HG03175 (cell line): ENCODE results near the gene SCN8A.
"Not testable (repeated sequence)": the region's sequence is repeated elsewhere in the genome, so short reads cannot be mapped to it uniquely, and the experiment has no call there.

Experiments used
- ATAC-seq: cut with Tn5 transposase; IDR thresholded peaks from one replicate; pipeline ENCODE4 v1.9.1; 2021; ENCODE audit warnings: mild to moderate bottlenecking, moderate library complexity; ENCODE audit not compliant: unreplicated experiment

Gene SCN8A

DNA sequence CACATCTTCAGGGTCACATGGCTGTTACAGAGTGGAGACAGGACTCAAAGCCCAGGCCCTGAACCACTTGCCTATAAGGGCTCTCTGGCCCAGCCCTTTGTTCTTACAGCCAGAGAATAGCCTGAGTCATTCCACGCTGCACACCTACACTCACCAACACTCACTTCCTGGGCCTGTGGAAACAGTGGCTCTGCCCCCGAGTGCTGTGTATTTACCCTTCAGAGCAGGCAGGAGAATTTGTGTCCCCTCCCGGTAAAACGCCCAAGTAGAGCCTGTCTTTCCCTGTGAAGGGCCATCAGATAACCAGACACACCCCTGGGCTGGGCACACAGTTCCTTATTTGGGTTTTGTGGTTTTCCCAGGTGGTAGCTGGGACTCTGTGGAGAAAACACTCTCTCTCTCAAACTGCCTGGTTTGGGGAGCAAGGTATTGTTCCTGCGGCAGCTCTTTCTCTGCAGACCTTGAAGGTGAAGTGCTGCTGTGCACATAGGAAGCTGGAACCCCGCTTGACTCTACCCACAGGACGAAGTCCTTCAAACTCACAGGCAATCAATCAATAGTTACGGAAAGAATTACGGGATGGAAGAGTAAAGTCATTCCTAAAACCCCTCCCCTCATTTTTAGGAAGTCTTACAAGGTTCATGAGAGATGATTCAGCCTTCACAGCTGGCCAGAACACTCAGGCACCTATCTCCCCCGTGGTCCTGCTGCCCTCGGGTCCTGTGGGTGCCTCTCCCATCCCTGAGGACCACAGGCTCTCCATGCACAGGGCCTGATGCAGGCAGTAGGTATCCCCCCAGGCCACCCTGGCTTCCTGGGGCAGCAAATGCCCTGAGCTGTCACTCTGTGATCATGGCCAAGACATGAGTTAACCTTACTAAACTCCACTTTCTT, 237.1 kb downstream of the SCN8A start:
- ATAC-seq, result no peak

DNA sequence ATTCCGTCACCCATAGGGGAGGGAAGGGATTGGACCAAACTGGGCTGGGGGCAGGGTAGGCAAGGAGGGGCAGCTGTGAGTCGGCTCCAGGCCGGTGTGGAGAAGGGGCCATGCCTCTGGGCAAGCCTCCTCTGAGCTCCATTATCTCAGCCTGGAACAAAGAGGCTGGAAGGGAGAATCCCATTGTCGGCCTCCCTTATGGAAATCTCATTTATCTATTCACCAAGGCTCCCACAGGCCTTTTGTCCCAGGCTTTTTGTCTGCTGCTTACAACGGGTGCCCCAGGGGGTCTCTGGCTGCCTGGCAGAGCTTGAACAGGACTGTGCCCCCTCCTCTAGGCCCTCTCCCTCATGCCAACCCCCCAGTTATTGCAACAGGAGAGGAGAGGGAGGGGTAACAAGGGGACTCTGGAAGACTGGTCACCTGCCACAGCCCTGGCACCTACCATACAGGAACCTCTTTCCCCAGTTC, 238.0 kb downstream of the SCN8A start:
- ATAC-seq, result no peak

DNA sequence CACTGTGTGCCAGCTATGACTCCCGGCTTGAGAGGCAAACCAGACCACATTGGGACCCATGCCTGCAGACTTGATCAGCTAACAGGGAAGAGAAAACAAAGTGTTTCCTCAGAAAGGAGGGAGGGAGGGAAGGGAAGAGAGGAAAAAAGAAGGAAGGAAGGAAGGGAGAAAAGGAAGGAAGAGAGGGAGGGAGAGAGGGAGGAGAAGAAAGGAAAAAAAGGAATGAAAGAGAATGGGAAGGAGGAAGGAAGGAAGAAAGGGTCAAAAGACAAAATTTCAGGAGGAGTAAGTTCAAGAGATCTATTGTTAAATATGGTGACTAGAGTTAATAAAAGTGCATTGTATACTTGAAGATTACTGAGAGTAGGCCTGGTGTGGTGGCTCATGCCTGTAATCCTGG, 238.6 kb downstream of the SCN8A start:
- no peak for ATAC-seq

DNA sequence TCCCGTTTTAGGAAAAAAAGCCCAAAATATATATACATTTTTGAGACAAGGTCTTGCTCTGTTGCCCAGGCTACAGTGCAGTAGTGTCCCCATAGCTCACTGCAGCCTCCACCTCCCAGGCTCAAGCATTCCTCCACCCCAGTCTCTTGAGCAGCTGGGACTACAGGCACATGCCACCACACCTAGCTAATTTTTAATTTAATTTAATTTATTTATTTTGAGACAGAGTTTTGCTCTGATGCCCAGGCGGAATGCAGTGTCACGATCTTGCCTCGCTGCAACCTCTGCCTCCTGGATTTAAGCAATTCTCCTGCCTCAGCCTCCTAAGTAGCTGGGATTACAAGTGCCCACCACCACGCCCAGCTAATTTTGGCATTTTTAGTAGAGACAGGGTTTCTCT, 240.8 kb downstream of the SCN8A start:
- not testable (repeated sequence) for ATAC-seq

DNA sequence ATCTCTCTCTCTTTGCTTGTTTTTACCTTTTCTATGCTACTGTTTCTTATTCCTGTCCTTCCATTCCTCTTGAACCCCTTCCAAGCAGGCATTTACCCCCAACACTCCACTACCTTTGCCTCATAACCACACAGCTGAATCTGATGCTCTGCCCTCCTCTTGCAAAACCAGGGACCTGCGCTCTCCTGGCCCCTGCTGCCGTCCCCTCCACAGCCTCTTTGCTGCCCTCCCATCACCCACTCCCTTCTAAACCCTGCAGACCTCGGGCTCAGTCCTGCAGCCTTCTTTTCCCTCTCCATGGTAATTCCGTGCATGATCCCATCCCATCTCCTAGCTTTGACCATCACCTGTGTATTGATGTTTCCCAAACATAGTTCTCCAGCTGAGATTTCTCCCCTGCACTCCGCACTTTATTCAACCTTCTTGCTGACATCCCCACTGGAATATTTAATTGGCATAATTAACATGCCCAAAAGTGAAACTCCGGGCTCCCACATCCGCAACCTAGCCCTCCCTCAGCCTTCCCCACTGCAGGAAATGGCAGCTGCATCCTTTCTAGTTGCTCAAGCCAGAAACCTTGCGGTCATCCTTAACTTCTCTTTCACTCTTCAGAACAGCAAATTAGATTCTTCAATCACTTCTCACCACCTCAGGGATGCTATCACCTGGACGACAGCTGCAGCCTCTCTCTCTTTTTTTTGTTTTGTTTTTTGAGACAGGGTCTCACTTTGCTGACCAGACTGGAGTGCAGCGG, 241.5 kb downstream of the SCN8A start:
- ATAC-seq, result no peak

DNA sequence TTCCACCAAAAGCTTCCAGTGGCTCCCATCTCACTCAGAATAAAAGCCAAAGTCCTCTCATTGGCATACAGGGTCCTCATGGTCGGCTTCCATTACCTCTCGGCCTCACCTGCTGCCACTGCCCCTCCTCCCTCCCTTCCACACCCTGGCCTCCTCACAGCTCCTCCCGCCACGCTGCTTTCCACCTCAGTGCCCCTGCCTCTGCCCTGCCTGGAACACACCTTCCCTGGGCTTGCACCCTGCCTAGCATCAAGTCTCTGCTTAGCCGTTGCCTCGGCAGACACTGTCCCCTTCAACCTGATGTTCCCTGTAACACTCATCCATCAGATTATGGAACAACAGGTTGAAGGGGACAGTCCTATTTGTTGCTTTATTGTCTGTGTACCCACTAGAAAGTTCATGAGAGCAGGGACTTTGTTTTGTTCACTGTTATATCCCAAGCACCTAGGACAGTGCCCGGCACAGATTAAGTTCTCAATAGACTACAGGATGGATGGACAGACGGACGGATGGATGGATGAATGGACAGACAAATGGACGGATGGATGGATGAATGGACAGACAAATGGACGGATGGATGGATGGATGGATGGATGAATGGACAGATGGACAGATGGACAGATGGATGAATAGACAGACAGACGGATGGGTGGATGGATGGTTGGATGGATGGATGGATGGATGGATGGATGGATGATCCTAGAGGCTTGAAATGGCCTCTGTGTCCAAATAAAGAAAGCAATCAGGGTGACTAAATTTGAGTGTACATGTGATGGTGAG, 242.6 kb downstream of the SCN8A start:
- ATAC-seq, result no peak

DNA sequence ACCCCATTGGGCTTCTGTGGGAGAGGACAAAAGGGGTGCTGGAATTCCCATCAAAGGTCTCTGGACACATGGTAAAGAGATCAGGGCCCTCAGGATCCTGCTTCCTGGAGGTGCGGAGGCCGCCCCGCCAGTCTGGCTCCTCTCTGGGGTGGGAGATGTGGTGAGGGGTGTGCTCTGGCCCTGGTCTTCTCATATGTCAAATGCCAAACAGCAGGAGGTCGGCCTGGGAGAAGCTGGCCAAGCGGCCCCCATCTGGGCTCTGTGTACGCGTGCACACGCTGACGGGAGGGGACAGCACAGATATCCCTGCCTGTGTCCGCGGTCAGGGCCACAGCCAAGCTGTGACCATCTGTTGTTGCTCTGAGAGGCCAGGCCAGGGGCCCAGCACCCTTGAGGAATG, 243.4 kb downstream of the SCN8A start:
- no peak for ATAC-seq

DNA sequence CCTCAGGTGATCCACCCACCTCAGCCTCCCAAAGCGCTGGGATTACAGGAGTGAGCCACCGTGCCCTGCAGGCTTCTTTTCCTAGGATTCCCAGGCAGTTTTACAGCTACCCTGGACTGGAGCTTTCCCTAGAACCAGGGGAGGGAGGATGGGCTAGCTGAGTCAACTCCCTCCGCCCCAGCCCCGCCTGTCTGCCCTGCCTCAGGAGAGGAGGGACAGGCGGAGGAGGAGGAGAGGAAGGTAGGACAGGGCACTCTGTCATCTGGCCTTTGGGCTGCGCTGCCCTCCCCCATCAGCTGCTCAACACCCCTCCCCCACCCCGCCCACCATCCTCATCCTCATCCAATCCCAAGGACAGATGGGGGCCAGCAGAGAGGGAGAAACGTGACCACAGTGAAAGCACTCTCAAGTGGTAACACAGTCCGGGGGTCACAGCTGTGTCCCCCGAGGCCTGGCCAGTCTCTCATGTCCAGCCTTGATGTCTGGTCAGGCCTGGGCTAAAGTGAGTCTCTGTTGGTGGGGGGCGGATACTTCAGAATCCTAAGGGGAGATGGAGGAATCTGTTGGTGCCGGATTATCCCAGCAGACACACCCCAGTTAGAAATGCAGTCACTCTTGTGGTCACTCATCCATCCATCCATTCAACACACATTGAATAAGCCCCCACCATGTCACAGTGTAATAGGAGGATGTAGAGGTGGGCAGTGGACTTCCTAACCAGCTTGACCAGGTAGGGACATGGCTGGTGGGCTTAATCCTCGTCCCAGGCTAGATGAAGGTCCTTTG, 245.2 kb downstream of the SCN8A start:
- ATAC-seq, result no peak

DNA sequence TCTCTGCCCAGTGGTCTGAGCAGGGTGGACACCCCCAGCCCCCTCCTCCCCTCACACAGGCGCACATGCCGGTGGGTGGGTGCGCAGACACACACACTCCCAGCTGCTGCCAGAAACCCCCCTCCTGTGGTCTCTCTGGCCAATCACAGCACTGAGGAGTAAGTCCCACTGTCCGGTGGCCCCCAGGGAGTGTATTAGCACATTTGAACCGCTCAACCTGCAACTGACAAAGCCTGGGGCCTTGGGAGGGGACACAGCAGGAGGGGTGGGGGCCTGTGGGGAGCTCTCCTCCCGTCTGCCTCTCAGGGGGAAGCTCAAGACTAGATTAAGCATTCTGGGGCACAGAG, 245.8 kb downstream of the SCN8A start:
- ATAC-seq, result no peak

DNA sequence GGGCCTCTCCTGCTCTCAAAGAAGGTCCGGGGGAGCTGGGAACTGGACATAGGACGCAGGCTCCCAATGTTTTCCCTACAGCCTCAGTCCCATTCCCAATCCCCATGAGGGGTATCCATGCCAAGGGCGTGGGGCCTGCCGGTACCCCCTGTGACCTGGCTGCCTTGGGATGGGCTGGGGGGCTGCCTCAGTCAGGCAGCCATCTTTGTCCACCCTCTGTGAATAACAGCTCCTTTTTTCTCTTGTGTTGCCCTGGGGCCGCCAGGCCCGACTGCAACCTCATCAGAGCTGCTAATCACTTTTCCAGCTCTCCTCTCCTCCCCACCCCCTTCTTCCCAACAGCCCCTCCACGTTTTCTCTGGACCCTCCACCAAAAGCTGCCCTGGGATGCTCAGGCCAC, 246.3 kb downstream of the SCN8A start:
- no peak for ATAC-seq

DNA sequence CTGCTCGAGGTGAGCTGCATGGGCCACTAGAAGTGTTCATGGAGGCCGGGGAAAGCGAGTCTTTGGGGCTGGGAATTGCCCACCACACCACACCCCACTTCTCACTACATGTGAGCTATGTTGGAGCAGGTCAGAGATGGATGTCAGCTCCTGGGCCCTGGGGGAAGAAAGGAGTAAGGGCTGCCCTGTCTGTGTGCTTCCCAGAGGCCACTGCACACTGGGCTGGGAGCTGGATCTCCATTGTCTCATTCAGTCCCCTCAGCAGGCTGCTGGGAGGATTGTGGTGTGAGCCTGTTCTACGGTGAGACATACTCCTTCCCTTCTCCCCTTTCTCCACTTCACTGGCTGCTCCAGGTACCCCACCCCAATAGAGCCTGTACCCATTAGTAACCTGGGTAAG, 247.0 kb downstream of the SCN8A start:
- ATAC-seq, result no peak

DNA sequence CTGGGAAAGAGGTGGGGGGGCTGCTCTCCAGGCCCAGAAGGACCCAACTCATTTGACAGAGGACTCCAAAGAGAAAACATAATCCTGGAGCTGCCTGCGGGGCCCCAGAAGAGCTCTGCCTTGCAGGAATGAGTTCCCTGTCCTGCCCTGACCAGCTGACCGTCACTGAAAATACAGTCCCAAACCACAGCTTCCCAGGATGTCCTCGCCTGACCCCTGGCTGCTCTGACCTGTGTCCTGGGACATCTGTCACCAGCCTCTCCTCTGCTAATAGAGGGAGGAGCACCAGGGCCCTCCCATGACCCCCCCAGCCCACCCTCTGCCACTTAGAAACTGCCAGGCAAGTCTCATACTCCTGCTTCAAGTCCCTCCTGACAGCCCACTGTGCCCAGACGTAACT, 247.7 kb downstream of the SCN8A start:
- ATAC-seq, result no peak

DNA sequence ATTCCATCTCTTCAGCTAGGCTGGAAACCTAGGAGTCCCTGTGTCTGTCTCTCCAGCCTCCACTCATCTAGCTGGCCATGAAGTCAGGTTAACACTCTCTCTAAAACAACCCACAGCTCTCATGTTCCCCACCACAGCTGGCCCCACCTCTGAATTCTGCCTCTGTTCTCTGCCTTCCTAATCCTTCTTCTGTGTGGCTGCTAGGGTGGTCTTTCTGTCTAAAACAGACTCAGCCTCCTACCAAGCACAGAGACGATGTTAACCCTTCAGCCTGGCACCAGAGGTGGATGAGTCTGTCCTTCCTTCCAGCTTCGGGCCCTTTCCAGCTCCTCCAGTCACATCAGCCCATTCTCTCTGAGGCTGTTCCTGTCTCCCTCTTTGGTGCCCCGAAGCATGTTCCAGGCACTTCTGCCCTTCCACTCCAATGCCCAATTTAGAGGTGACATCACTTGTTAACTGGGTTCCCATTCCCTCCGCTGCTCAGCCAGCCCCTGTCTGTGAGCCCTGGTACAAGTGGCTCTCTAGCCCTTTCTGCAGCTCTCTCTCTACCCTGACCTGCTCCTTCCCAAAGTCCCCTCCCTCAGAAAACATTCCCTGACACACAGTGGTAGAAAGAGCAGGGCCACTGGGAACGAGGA, 248.4 kb downstream of the SCN8A start:
- no peak for ATAC-seq

DNA sequence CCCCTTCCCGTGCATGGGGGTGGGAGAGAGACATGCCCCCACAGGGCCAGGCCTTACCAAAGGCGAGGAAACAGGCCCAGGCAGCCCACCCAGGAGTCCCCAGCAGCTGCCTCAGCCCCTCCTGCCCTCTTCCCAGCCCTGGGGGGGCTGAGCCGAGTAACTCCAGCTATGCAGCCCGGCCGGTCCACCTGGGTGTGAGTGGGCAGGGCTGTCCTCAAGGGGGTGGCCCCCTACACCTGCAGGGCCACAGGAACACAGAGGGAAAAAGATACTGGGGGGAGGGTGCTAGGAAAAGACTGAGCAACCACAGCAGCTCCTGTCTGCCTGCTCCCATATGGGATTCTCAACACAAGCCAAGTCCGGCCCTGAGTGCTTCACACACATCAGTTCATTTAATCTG, 249.9 kb downstream of the SCN8A start:
- no peak for ATAC-seq

DNA sequence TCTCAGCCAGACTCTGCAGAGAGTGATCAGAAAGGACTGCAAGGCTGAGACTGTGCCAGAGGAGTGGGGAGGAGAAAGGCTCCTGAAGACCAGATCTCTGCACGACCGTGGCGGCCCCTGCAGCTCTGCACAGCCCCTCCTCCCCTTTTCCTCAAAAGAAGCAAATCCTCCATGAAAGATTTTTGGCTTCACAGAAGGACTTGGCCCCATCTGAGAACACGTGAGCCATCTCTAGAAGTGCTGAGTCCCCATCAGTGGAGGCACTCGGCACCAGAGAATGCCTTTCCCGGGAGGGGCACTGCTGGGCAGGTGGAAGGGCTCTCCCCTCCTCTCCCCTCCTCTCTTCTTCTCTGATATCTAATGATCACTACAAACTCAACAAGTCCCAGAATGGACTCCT, 250.7 kb downstream of the SCN8A start:
- no peak for ATAC-seq

DNA sequence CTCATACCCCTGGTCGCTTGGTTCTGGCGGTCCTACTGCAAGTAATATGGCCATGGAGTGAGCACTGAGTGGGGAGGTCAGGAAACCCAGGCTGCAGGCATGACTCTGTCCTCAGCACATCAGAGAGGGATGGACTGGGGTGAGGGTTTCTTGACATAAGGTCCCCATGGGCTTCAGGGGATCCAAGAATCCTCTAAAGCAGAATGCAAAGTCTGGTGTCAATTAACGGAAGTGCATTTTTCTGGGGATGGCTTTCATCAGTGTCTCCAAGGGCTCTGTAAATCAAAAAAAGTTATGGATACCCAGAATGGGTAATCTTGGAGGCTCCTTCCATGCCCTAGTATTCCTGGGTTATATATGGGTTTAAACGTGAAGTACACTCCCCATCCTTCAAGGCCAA, 253.8 kb downstream of the SCN8A start:
- ATAC-seq, result no peak

DNA sequence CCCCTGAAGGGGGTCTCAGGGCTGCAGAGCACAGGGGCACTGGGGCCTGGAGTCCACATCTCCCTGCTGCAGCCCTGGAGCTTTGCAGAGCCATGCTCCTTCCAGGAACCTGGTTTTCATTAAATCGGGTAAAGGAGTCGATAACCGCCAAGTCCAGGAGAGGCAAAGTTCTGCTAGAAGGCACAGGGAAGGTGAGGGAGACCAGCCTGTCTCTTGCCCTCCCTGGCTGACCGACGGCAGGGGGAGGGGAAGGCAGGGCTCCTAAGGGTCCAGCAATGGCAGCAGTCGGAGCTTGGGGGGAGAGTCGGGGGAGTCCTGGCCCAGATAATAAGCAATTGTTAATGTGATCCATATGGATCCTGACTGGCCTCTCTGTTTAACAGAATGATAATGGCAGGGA, 254.4 kb downstream of the SCN8A start:
- ATAC-seq, result no peak

DNA sequence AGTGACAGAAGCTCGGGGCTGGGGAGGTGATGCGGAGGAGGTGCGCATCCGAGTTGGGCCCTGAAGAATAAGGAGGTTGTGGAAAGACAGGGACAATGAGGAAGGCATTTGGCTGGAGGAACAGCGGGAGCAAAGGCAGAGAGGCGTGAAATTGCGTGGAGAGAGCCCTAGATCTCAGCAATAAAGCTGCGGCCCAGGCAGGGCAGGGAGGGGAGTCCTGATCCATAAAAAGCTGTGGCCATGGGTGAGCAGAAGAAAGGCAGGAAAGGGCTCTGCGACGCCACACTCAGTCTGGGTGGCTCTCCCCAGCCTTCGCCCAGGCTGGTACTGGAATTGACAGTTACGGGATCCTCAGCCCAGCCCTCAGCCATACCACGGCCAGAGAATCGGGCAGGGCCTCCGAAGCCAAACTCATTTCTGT, 255.2 kb downstream of the SCN8A start:
- ATAC-seq, result no peak

DNA sequence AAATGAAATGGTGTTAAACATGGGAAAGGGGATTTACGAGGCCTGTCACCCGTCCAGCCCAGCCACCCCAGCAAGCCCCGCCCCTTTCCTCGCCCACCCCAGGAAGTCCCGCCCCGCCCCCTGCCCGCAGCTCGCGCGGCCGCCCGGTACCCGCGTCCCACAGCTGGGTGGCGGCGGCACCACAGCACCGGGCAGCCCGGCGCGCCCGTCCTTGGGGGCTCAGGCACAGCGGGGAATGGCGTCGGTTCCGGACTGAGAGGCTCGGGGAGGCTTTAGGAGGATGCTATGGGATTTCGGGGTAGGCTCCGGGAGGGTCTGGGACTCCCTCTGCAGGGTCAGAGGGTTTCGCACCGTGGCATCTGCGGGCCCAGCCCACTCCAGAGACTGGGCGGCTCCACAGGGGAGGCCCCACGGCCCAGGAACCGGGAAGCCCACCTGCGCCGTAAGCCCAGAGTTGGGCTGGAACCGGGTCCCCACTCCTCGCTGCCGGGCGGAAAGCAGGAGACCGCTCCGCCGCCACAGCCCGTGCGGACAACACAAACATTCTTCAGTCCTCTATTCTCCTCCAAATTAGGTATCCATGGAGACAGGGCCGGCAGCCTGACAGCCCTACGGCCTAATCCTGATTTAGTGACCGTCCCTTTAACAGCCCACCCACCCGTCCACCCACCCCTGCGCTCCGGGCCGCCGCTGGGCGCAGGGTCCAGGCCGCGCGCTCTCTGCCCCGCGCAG, 256.0 kb downstream of the SCN8A start:
- ATAC-seq, result no peak
